Type B pancreatic cell (in vitro differentiated cells): ENCODE data around the gene MVB12A. TPM values are rescaled to one million over a fixed set of nuclear protein-coding genes. Genes with fewer than 3 reads are reported as not detected.

ENCODE experiments used
- DNase-seq: peaks from one replicate; pipeline ENCODE4 v3.0.0; 2021; ENCODE audit warnings: mixed read lengths; ENCODE audit not compliant: unreplicated experiment; ENCODE audit errors: extremely low spot score
- H3K27ac Mint-ChIP-seq: 2 replicates; pipeline ENCODE4 v1.8.0; 2021; ENCODE audit warnings: mild to moderate bottlenecking, mixed read lengths
- H3K27me3 Mint-ChIP-seq: 2 replicates; pipeline ENCODE4 v1.8.0; 2021; ENCODE audit warnings: mixed read lengths
- H3K36me3 Mint-ChIP-seq: 2 replicates; pipeline ENCODE4 v1.8.0; 2021; ENCODE audit warnings: mixed read lengths
- H3K4me1 Mint-ChIP-seq: one replicate; pipeline ENCODE4 v1.8.0; 2021; ENCODE audit warnings: mixed read lengths; ENCODE audit not compliant: unreplicated experiment
- H3K4me3 Mint-ChIP-seq: 2 replicates; pipeline ENCODE4 v1.8.0; 2021; ENCODE audit warnings: mild to moderate bottlenecking, mixed read lengths
- H3K9me3 Mint-ChIP-seq: 2 replicates; pipeline ENCODE4 v1.8.0; 2021; ENCODE audit warnings: mixed read lengths
- CTCF ChIP-seq: fragments of 200-600 bp; sonication (generic); conservative IDR thresholded peaks from 2 replicates; pipeline ENCODE4 v1.5.0; 2021; ENCODE audit warnings: antibody characterized with exemption, mild to moderate bottlenecking
- total RNA-seq: library from RNA; stranded (reverse); gene quantifications from 2 replicates; pipeline ENCODE4 v1.2.1, GENCODE V29; 2021; ENCODE audit warnings: low replicate concordance

Gene MVB12A
- total RNA-seq, 1 donor from 2014 or later: 37.7 TPM

- Mint-ChIP-seq H3K27ac (no peak overlapping the region), H3K9me3 (no peaks in the 10 kb centered on the region), H3K27me3 (peaks cover 4% of the 10 kb centered on the region), H3K36me3 (no peaks in the 10 kb centered on the region), H3K4me3 (peak overlapping the region; percentile 28), H3K4me1 (peaks cover 11% of the 10 kb centered on the region)
- TF ChIP-seq CTCF: no peak
- no peak for DNase-seq
Measured at GRCh38 chr19:17402982-17403855, 16.6 kb upstream of the MVB12A start.

GRCh38 chr19:17404015-17404414, 15.8 kb upstream of the MVB12A start:
- no peak for TF ChIP-seq CTCF
- no peak overlapping the region for H3K27ac Mint-ChIP-seq
- DNase-seq: no peak
- H3K4me1 Mint-ChIP-seq: peaks cover 11% of the 10 kb centered on the region
- H3K4me3 Mint-ChIP-seq: no peak overlapping the region
- no peaks in the 10 kb centered on the region for H3K36me3 Mint-ChIP-seq
- no peaks in the 10 kb centered on the region for H3K9me3 Mint-ChIP-seq
- peaks cover 4% of the 10 kb centered on the region for H3K27me3 Mint-ChIP-seq

- Mint-ChIP-seq H3K4me1 (peaks cover 11% of the 10 kb centered on the region), H3K27ac (no peak overlapping the region), H3K4me3 (no peak overlapping the region), H3K9me3 (no peaks in the 10 kb centered on the region), H3K27me3 (peaks cover 4% of the 10 kb centered on the region), H3K36me3 (no peaks in the 10 kb centered on the region)
- no peak for DNase-seq
- TF ChIP-seq CTCF: no peak
Measured at GRCh38 chr19:17404621-17405249, 15.1 kb upstream of the MVB12A start.

- peaks cover 4% of the 10 kb centered on the region for H3K27me3 Mint-ChIP-seq
- no peak for DNase-seq
- TF ChIP-seq CTCF: no peak
- H3K4me1 Mint-ChIP-seq: peaks cover 11% of the 10 kb centered on the region
- no peaks in the 10 kb centered on the region for H3K36me3 Mint-ChIP-seq
- H3K9me3 Mint-ChIP-seq: no peaks in the 10 kb centered on the region
- no peak within 1 kb of the TSS for H3K4me3 Mint-ChIP-seq
- no peak within 1 kb of the TSS for H3K27ac Mint-ChIP-seq
Measured at GRCh38 chr19:17405250-17406045, 14.4 kb upstream of the MVB12A start, which contains the start of gene BST2. TSS of gene BST2 (minus strand) at chr19:17405630. CDS start at chr19:17405575, 55 bp downstream.

- Mint-ChIP-seq H3K9me3 (no peaks in the 10 kb centered on the region), H3K4me3 (no peak overlapping the region), H3K27ac (no peak overlapping the region), H3K27me3 (peaks cover 4% of the 10 kb centered on the region), H3K4me1 (peaks cover 11% of the 10 kb centered on the region), H3K36me3 (no peaks in the 10 kb centered on the region)
- no peak for TF ChIP-seq CTCF
- DNase-seq: no peak
Measured at GRCh38 chr19:17406046-17406886, 13.6 kb upstream of the MVB12A start.
